ENCODE data around the gene RASAL1. TPM values are rescaled to one million over a fixed set of nuclear protein-coding genes. Genes with fewer than 3 reads are reported as not detected.

RASAL1 gene
- total RNA-seq, 1 experiment from 2014 or later, result 16.0 TPM

GRCh38 chr12:113127791-113128199 is 7.8 kb downstream of the RASAL1 start:
- no peaks in the 10 kb centered on the region for H3K4me1 ChIP-seq (ENCODE audit: control insufficient read depth in 1 of 2, insufficient read depth in 2 of 2, low read length in 2 of 2)
- ATAC-seq (no peak), DNase-seq (ENCODE audit: low read depth, low spot score) (no peak)
- no TSS peak for BruUV-seq (replicated peaks)
- intact Hi-C loops (cut with micrococcal nuclease), result no loop called here
- H3K9me2 ChIP-seq (ENCODE audit: insufficient read depth), result no peaks in the 10 kb centered on the region
- no peak overlapping the region for H3K9ac ChIP-seq (ENCODE audit: low read length)
- no peak overlapping the region for H3K27ac ChIP-seq (ENCODE audit: low read depth, low read length)
- ChIA-PET CTCF (no interaction called here), RAD21 (ENCODE audit: low non-redundant PET in 1 of 2, low total read pairs in 2 of 2, uncharacterized antibody in 2 of 2, unreplicated experiment in 2 of 2) (no interaction called here), POLR2A (no interaction called here)
- H3K4me3 ChIP-seq (replicated peaks in 1 of 2; ENCODE audit: low read depth in 1 of 2, low read length in 2 of 2), result no peak overlapping the region
- peaks cover 3 to 5% of the 10 kb centered on the region in 2 experiments; a peak in 3 of 4 replicates for H3K36me3 ChIP-seq (ENCODE audit: control insufficient read depth in 1 of 2, insufficient read depth in 2 of 2, low read length in 2 of 2)
- no peak overlapping the region for H2AFZ ChIP-seq (ENCODE audit: low read depth, low read length, poor library complexity, severe bottlenecking)
- H3K79me2 ChIP-seq (ENCODE audit: insufficient read depth, low read length), result no peaks in the 10 kb centered on the region
- H4K20me1 ChIP-seq (ENCODE audit: insufficient read depth), result no peaks in the 10 kb centered on the region
- TF ChIP-seq POLR2A (IDR thresholded peaks at IDR 0.05; ENCODE audit: borderline replicate concordance, extremely low read depth, insufficient read depth, insufficient read length) (no peak), SP1 (IDR thresholded peaks at IDR 0.05; ENCODE audit: low read depth) (no peak), REST (IDR thresholded peaks at IDR 0.05; ENCODE audit: low read depth) (no peak), CTCF (IDR thresholded peaks at IDR 0.05 in 2 of 3, conservative IDR thresholded peaks at IDR 0.05 in 1 of 3; ENCODE audit: borderline replicate concordance in 1 of 3, insufficient read depth in 1 of 3, low read depth in 2 of 3, low read length in 2 of 3) (no peak)
- no peaks in the 10 kb centered on the region for H3K27me3 ChIP-seq (ENCODE audit: insufficient read depth, low read length)
- H3K4me2 ChIP-seq (ENCODE audit: low read length), result no peak overlapping the region
- no peaks in the 10 kb centered on the region for H3K9me3 ChIP-seq (ENCODE audit: control insufficient read depth in 1 of 2, insufficient read depth in 1 of 2, low read depth in 1 of 2, low read length in 2 of 2)
